WERI-Rb-1 (cell line): Measurements from ENCODE around the gene PRPH.

Source experiments
- DNase-seq: peaks from one replicate; pipeline ENCODE4 v3.0.0-alpha.2; 2020
- H3K27ac ChIP-seq: fragments of 250-450 bp; sonication (Bioruptor Pico); 2 replicates; pipeline ENCODE4 v1.5.1; 2020; ENCODE audit warnings: mild to moderate bottlenecking, moderate library complexity
- H3K27me3 ChIP-seq: fragments of 250-450 bp; sonication (Bioruptor Pico); 2 replicates; pipeline ENCODE4 v1.5.1; 2021; ENCODE audit warnings: mild to moderate bottlenecking, low read depth, moderate library complexity; ENCODE audit not compliant: insufficient read depth, severe bottlenecking
- H3K36me3 ChIP-seq: fragments of 250-450 bp; sonication (Bioruptor Pico); 2 replicates; pipeline ENCODE4 v1.5.1; 2020; ENCODE audit warnings: mild to moderate bottlenecking, moderate library complexity
- H3K4me3 ChIP-seq: 2 replicates; pipeline ENCODE4 v1.5.1; 2011; ENCODE audit warnings: low read depth, mild to moderate bottlenecking, control low read depth, low read length
- H3K9me3 ChIP-seq: fragments of 250-450 bp; sonication (Bioruptor Pico); 2 replicates; pipeline ENCODE4 v1.5.1; 2021; ENCODE audit warnings: mild to moderate bottlenecking, moderate library complexity; ENCODE audit not compliant: severe bottlenecking
- CTCF ChIP-seq: IDR thresholded peaks from 2 replicates; pipeline ENCODE4 v1.5.1; 2011; ENCODE audit warnings: low read depth, mild to moderate bottlenecking, control low read depth, inconsistent platforms, low read length

The PRPH gene

GRCh38 chr12:49283541-49284429, 11.2 kb upstream of the PRPH start:
- Histone ChIP-seq H3K4me3 (no peak overlapping the region), H3K36me3 (no peaks in the 10 kb centered on the region), H3K27me3 (no peaks in the 10 kb centered on the region), H3K9me3 (no peaks in the 10 kb centered on the region), H3K27ac (peak overlapping the region; percentile 26; the same call in 1 of the 2 replicates)
- peak; percentile 45 for DNase-seq
- TF ChIP-seq CTCF, result peak; percentile 73

- Histone ChIP-seq H3K4me3 (no peak overlapping the region), H3K27ac (no peak overlapping the region), H3K27me3 (no peaks in the 10 kb centered on the region), H3K9me3 (no peaks in the 10 kb centered on the region), H3K36me3 (no peaks in the 10 kb centered on the region)
- TF ChIP-seq CTCF, result no peak
- no peak for DNase-seq
These were observed 10.3 kb upstream of the PRPH start for GRCh38 chr12:49284672-49285071.

- Histone ChIP-seq H3K27me3 (no peaks in the 10 kb centered on the region), H3K36me3 (no peaks in the 10 kb centered on the region), H3K4me3 (no peak overlapping the region), H3K9me3 (no peaks in the 10 kb centered on the region), H3K27ac (no peak overlapping the region)
- TF ChIP-seq CTCF, result no peak
- no peak for DNase-seq
These were observed 7.1 kb upstream of the PRPH start for GRCh38 chr12:49287876-49288275.

GRCh38 chr12:49288412-49288853, 6.5 kb upstream of the PRPH start:
- peak; percentile 73 for TF ChIP-seq CTCF
- no peak overlapping the region for H3K4me3 ChIP-seq
- H3K27ac ChIP-seq, result no peak overlapping the region
- DNase-seq, result peak; percentile 52
- H3K27me3 ChIP-seq, result no peaks in the 10 kb centered on the region
- H3K9me3 ChIP-seq, result no peaks in the 10 kb centered on the region
- no peaks in the 10 kb centered on the region for H3K36me3 ChIP-seq

- Histone ChIP-seq H3K4me3 (no peak overlapping the region), H3K27me3 (no peaks in the 10 kb centered on the region), H3K9me3 (no peaks in the 10 kb centered on the region), H3K36me3 (no peaks in the 10 kb centered on the region), H3K27ac (no peak overlapping the region)
- no peak for DNase-seq
- no peak for TF ChIP-seq CTCF
These were observed 5.9 kb upstream of the PRPH start for GRCh38 chr12:49288922-49289555.
